IPS-15b (cell line): ENCODE data around the gene C14orf132.

Experiments
- H3K27me3 ChIP-seq: one replicate; pipeline ENCODE4 v1.6.1; 2013; ENCODE audit warnings: low read length; ENCODE audit not compliant: control insufficient read depth, insufficient read depth
- H3K36me3 ChIP-seq: one replicate; pipeline ENCODE4 v1.6.1; 2013; ENCODE audit warnings: low read length; ENCODE audit not compliant: control insufficient read depth, insufficient read depth
- H3K4me1 ChIP-seq: one replicate; pipeline ENCODE4 v1.6.1; 2013; ENCODE audit warnings: mild to moderate bottlenecking, low read length; ENCODE audit not compliant: control insufficient read depth, insufficient read depth
- H3K4me3 ChIP-seq: one replicate; pipeline ENCODE4 v1.5.1; 2013; ENCODE audit warnings: low read depth, low read length
- H3K9ac ChIP-seq: one replicate; pipeline ENCODE4 v1.6.1; 2013; ENCODE audit warnings: low read depth, mild to moderate bottlenecking, low read length
- H3K9me3 ChIP-seq: one replicate; pipeline ENCODE4 v1.6.1; 2013; ENCODE audit warnings: mild to moderate bottlenecking, low read length; ENCODE audit not compliant: control insufficient read depth, insufficient read depth

C14orf132 gene

DNA sequence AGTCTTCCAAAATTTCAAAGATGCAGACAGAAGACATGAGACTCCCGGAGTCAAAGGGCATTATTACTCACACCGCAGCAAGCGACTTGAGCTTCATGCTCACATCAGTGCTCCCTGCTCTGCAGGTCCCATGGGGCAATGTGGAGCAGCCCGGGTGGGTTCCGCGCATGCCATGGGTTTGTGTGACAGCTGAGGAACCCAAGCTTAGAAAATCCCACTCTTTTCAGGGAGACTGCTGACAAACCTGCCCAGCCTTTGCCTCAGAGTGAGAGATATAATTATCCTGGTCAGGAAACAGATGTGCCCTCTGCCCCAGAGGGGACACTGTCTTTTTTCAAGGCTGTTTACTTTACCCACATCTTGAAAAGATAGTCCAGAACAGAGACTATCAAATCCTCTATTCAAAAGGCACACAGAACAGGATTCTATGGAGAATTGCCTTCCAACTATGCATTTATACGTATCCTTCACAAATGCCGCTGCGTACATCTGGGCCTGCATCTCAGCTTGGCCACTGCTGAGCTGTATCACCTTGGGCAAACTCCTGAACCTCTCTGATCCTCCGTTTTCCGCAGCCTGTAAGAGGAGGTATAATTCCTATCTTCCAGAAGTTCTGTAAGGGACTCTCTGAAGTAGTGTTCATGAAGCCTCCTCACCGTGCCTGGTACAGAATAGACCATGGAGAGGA is 16.0 kb downstream of the C14orf132 start:
- Histone ChIP-seq H3K36me3 (no peaks in the 10 kb centered on the region), H3K27me3 (no peaks in the 10 kb centered on the region), H3K9ac (no peak overlapping the region)

DNA sequence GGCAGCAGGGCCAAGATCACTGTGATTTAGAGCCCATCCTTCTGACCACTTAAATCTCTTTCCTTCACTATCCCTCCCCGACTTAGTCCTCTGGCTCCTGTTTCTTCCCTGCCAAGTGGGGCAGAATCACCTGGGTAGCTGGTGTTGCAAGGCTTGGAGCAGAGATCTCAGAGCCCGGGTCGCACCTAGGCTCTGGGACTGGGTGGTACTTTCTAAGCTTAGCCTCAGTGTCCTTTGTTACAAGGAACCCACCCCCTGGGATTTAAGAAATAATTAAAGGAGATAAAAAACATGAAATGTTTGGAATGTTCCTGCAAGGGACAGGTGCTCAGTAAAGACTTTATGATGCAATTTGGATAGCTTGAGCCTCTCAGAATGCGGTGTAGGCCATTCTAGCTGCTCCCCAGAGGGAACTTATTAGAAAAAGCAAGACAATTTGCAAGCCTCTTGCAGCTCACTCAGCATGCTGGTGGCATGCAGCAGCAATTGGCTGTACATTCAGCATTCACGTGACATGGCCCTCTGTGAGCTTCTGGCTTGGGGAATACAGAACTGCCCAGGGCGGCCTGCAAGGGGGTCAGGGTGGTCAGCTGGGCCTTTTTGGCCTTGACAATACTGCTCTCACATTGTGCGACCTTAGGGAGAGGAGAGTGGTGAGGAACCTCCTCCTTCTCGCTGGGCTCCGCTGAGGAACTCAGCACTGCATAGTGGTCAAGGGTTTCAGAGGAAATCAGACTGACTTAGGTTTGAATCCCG is 16.8 kb downstream of the C14orf132 start:
- H3K4me3 ChIP-seq: no peak overlapping the region
- H3K9ac ChIP-seq: no peak overlapping the region
- no peaks in the 10 kb centered on the region for H3K36me3 ChIP-seq
- no peaks in the 10 kb centered on the region for H3K4me1 ChIP-seq
- H3K27me3 ChIP-seq: no peaks in the 10 kb centered on the region
- no peaks in the 10 kb centered on the region for H3K9me3 ChIP-seq

More for the DNA sequence above, 16.0 kb downstream of the C14orf132 start:
- H3K9me3 ChIP-seq: no peaks in the 10 kb centered on the region
- H3K4me1 ChIP-seq: no peaks in the 10 kb centered on the region
- no peak overlapping the region for H3K4me3 ChIP-seq

DNA sequence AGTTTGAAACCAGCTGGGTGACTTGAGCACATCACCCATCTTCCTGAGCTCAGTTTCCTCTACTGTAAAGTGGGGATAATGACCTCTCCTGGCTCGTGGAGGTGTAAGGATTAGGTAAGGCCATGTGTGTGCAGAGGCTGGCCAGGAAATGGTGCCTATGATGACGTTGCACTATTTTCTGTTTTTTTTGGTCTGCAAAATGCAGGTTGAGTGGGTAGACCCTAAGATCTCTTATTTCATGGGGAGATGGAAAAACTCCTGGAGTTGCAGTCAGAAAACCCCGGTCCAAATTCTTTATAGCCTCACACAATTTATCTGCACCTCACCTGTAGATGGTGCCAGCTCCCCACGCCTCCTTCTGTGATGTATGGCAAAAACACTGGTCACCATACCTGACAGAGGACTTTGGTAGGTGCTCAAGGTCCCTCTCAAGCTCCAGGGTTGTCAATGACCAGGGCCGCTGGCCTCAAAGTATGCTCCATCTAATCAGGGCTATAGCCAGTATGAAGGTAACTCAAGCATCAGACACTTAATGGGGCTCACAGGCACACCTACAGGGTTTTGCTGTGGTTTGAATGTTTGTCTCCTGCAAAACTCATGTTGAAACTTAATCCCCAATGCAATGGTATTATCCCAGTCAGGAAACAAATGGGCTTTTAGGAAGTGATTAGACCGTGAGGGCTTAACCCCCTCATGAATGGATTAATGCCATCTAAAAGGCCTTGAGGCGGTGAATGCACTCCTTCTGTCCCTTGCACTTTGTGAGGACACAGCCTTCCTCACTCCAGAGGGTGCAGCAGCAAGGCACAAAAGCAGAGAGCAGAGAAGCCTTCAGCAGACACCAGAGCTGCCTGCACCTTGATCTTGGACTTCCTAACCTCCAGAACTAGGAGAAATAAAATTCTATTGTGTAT is 17.6 kb downstream of the C14orf132 start:
- H3K27me3 ChIP-seq: no peaks in the 10 kb centered on the region
- H3K36me3 ChIP-seq: no peaks in the 10 kb centered on the region
- H3K4me1 ChIP-seq: no peaks in the 10 kb centered on the region
- no peak overlapping the region for H3K9ac ChIP-seq
- no peaks in the 10 kb centered on the region for H3K9me3 ChIP-seq
- no peak overlapping the region for H3K4me3 ChIP-seq

DNA sequence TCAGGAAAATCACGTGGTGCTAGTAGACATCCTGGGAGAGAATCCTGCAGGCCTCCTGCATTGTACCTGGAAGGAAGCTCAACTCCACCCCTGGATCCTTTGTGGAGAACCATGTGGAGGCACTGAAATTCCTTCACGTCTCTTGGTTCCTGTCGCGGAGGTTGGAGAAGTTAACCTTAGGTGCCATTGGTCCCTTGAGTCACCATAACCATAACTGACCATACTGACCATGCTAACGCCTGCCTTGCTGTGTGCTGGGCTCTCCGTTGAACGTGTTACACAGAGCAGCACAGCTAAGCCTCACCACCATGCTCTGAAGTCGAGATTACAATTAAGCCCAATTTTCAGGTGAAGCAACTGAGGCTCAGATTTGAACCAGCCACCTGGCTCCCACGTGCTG is 18.6 kb downstream of the C14orf132 start:
- H3K4me1 ChIP-seq: no peaks in the 10 kb centered on the region
- H3K4me3 ChIP-seq: no peak overlapping the region
- no peaks in the 10 kb centered on the region for H3K36me3 ChIP-seq
- H3K9me3 ChIP-seq: no peaks in the 10 kb centered on the region
- H3K9ac ChIP-seq: no peak overlapping the region
- H3K27me3 ChIP-seq: no peaks in the 10 kb centered on the region

DNA sequence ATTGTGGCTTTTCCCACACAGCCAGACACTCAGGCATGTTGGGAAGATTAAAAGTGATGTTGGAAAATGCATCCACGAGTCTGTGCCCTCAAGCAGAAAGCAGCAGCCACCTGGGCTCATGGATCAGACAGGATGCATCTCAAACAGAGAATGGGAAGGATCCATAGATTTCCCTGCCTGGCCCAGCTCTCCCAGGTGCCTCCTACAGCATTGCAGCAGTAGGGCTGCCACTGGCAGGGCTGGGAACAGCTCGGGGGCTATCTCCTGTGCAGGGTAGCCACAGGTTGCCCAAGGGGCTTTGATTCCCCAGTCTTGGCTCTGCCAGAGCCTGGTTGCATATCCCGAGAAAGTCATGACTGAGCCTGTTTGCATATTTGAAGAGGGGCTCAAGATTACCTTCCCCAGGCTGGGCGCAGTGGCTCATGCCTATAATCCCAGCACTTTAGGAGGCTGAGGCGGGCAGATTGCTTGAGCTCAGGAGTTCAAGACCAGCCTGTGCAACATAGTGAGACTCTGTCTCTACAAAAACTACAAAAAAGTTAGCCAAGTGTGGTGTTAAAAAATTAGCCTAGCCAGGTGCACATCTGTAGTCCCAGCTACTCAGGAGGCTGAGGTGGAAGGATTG is 19.5 kb downstream of the C14orf132 start:
- no peak overlapping the region for H3K9ac ChIP-seq
- H3K4me1 ChIP-seq: no peaks in the 10 kb centered on the region
- H3K4me3 ChIP-seq: no peak overlapping the region
- H3K36me3 ChIP-seq: no peaks in the 10 kb centered on the region
- no peaks in the 10 kb centered on the region for H3K9me3 ChIP-seq
- H3K27me3 ChIP-seq: no peaks in the 10 kb centered on the region

DNA sequence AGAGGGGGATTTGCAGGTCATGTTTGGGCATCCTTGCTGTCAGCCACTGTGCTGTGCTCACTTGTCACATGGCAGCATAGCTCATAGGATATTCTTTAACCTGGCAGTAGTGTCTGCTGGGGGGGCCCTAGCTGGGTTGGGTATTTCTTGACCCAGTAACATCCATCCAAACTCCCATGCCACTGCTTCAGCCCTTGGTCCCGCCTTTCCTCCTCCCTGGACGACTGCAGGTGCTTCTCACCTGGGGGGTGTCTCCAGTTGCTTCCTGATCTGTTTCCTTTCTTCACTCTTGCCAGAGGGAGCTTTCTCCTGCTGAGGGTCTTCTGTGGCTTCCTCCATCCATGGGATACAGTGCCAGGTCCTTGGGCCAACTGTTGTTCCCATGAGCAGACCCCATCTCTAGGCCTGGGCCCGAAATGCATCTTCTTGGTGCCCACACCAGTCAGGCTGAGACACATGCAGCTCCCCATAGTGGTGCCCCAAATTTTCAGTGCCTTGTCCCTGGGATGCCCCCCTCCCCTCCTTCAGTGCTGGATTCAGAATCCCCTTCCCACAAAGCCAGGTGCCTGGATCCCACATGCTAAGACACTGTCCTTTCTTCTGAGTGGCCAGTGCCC is 20.5 kb downstream of the C14orf132 start:
- Histone ChIP-seq H3K4me3 (no peak overlapping the region), H3K9ac (no peak overlapping the region), H3K27me3 (no peaks in the 10 kb centered on the region), H3K9me3 (no peaks in the 10 kb centered on the region), H3K4me1 (no peaks in the 10 kb centered on the region), H3K36me3 (no peaks in the 10 kb centered on the region)

DNA sequence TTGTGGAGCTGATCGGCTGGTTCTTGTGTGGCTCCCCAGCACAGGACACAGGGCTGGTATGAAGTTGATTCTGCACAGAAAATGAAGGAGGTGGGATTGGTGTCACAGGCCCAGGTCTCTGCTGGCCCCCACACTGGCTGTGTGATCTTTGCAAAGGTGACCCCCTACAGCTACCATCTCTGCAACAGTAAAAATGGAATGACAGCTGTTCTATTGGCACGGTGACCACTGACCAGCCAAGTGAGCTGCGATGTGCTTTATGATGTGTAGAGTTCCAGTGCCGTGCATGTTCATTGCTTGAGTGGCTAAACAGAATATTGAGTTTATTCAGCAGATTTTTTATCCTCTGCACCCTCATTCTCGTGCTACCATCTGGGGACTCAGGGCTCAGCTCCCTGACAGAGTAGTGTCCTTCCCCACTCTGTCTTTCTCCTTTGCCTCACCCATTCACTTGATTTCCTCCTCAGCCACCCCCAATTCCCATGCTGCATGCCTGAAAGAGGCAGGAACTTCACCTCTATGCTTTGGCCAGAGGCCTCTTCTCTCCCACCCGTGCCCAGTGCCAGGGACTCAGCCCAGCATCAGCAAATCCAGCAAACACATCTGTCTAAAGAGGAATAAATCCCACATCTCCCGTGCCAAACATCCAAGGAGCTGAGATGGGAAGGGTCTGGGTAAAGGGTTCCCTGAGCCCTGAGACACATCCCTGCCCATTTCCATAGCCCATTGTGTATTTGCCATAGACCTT is 21.2 kb downstream of the C14orf132 start:
- Histone ChIP-seq H3K4me1 (no peaks in the 10 kb centered on the region), H3K36me3 (no peaks in the 10 kb centered on the region)

DNA sequence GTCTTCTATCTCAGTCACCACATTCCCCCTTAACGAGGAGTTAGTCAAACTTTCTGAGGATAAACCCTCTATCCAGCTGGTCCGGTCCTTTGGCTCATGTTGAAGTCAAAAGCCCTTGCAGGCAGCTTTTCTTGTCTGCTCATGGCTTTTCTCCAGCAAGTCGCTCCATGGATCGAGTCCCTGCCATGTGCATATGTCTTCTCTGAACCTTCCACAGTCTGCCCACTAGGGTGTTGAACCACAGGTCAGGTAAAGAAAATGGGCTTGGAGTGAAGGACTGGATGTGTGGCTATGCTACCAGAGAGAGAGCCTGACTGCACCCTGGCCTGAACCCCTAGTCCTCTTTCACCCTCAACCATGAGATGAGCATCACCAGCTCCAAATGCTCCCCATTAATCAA is 22.8 kb downstream of the C14orf132 start:
- no peaks in the 10 kb centered on the region for H3K36me3 ChIP-seq
- no peak overlapping the region for H3K4me3 ChIP-seq
- H3K9me3 ChIP-seq: no peaks in the 10 kb centered on the region
- no peak overlapping the region for H3K9ac ChIP-seq
- H3K27me3 ChIP-seq: no peaks in the 10 kb centered on the region
- no peaks in the 10 kb centered on the region for H3K4me1 ChIP-seq

More for the DNA sequence above, 21.2 kb downstream of the C14orf132 start:
- H3K9me3 ChIP-seq: no peaks in the 10 kb centered on the region
- H3K9ac ChIP-seq: no peak overlapping the region
- no peaks in the 10 kb centered on the region for H3K27me3 ChIP-seq
- no peak overlapping the region for H3K4me3 ChIP-seq

DNA sequence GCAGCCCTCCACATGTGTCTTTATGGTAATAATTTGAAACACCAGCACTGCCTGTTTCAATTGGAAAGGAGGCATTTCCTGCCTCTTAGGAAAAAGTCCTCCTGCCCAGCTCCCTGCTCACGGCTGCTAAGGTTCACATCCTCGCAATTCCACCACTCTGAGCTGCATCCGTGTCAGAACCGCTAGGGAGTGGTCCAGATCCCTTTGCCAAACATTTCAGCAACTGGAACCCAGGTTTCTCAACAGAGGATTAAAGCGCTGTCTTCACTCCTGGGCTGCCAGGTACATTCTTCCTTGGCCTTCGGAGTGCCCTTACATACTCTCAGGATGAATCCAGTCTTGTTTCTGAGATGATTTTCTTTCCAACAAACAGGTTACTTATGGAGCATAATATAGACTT is 23.3 kb downstream of the C14orf132 start:
- no peaks in the 10 kb centered on the region for H3K4me1 ChIP-seq

DNA sequence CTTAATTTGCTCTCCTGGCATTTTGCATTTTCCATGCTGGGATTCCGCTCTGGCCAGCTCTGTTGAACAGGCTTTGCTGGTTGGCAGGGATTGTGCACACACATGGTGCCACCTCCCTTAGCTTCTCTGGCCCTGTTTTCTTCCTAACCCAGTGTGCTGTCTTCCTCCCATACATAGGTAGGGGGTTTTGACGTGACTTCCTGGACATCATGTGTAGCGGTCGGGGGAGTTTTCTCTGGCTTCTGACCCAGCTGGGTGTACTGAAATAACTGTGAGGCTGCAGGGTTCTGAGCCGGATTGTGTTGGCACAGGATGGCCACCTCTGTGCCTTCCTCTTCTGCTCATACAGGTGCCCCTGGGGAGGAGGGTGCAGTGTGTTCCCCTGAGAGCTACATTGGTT is 25.7 kb downstream of the C14orf132 start:
- Histone ChIP-seq H3K9ac (no peak overlapping the region), H3K9me3 (no peaks in the 10 kb centered on the region), H3K27me3 (no peaks in the 10 kb centered on the region), H3K4me3 (no peak overlapping the region), H3K36me3 (no peaks in the 10 kb centered on the region), H3K4me1 (no peaks in the 10 kb centered on the region)

More for the DNA sequence above, 23.3 kb downstream of the C14orf132 start:
- Histone ChIP-seq H3K9ac (no peak overlapping the region), H3K9me3 (no peaks in the 10 kb centered on the region), H3K4me3 (no peak overlapping the region), H3K27me3 (no peaks in the 10 kb centered on the region), H3K36me3 (no peaks in the 10 kb centered on the region)
